Ramos (cell line): ENCODE measurements around the gene ANGPTL2.
"Not testable (repeated sequence)": the region's sequence is repeated elsewhere in the genome, so short reads cannot be mapped to it uniquely, and the experiment has no call there.

Experiments used
- in situ Hi-C: fragments of 300-500 bp; cut with MboI; formaldehyde crosslinking; loops from one replicate; pipeline ENCODE4 v1.14.3; 2022; ENCODE audit warnings: low sequenced_read_pairs; ENCODE audit not compliant: unreplicated experiment

Gene ANGPTL2, protein sequence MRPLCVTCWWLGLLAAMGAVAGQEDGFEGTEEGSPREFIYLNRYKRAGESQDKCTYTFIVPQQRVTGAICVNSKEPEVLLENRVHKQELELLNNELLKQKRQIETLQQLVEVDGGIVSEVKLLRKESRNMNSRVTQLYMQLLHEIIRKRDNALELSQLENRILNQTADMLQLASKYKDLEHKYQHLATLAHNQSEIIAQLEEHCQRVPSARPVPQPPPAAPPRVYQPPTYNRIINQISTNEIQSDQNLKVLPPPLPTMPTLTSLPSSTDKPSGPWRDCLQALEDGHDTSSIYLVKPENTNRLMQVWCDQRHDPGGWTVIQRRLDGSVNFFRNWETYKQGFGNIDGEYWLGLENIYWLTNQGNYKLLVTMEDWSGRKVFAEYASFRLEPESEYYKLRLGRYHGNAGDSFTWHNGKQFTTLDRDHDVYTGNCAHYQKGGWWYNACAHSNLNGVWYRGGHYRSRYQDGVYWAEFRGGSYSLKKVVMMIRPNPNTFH

DNA sequence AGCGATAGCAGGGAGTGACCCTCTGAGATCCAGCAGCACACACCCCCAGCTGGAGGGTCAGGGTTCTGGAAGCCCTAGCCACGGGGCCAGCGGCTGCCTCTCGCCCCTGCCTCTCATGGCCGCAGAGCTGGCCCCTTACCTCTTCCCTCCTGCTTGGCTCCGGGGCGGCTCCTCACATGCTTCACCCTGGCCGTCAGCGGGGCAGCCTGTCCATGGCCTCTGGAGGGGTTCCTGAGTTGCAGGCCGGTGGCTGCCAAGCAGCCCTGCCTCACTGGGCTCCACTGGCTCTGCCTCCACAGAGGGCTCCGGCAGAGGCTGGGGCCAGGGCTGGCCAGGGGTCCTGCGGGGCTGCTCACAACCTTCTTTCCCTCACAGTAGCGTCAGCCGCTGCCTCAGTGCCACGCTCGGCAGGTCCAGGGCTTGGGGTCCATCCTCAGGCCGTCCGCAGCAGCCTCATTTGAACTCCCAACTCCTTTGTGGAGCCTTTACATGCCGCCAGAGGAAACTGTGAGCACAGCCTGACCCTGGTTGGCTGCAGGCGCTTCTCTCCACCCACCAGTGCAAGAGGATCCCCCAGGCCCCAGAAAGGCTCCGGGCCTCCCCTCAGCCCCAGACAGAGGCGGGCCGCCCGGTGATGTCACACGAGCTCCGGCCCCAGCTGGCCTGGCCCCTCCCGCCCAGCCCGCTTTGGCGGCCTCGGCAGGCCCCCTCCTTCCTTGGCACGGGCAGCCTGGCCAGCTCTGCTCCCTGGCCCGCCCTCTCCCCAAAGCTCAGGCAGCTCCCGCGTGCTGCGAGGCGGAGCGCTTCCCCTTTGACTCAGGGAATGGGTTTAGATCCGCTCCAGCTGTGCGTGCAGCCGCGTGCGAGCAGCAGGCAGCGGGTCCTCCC, at the start of gene ANGPTL2:
Gene ANGPTL2, minus strand, starts transcription at position 460 of the 888 bp plus-strand sequence. CDS start 13,904 bp downstream, outside the sequence.
- in situ Hi-C loops: no loop called here

- in situ Hi-C loops: not testable (repeated sequence)
Measured at GRCh38 chr9:127171348-127171747, 48.9 kb upstream of the ANGPTL2 start.

DNA sequence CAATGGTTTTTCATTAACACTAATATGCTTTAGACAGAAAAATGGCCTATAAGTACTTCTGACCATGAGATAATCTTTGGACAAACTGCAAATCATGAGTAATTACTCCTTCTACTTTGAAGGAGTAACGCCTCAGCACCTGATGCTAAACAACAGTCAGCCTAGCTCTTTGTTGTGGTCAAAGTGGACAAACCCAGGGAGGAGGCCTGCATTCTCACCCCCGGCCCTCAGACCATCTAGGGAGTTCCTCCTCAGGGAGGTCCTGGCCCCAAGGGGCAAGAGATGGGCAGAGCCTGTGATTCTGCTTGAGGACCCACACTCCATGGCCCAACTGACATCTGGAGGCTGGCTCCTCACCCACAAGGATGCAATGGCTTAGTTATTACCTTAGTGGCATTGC, 48.2 kb upstream of the ANGPTL2 start:
- in situ Hi-C loops: no loop called here

GRCh38 chr9:127170103-127170502, 47.7 kb upstream of the ANGPTL2 start:
- in situ Hi-C loops: no loop called here

DNA sequence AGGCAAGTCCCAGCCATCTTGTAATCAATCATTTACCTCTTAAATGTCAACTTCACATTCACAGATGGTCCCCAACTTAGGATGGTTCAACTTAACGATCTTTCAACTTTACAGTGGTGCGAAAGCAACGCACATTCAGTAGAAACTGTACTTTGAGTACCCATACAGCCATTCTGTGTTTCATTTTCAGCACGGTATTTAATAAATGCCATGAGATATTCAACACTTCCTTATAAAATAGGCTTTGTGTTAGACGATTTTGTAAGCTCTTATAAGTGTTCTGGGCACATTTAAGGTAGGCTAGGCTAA, 47.1 kb upstream of the ANGPTL2 start:
- in situ Hi-C loops: no loop called here

GRCh38 chr9:127168756-127169574, 46.5 kb upstream of the ANGPTL2 start:
- in situ Hi-C loops: no loop called here

DNA sequence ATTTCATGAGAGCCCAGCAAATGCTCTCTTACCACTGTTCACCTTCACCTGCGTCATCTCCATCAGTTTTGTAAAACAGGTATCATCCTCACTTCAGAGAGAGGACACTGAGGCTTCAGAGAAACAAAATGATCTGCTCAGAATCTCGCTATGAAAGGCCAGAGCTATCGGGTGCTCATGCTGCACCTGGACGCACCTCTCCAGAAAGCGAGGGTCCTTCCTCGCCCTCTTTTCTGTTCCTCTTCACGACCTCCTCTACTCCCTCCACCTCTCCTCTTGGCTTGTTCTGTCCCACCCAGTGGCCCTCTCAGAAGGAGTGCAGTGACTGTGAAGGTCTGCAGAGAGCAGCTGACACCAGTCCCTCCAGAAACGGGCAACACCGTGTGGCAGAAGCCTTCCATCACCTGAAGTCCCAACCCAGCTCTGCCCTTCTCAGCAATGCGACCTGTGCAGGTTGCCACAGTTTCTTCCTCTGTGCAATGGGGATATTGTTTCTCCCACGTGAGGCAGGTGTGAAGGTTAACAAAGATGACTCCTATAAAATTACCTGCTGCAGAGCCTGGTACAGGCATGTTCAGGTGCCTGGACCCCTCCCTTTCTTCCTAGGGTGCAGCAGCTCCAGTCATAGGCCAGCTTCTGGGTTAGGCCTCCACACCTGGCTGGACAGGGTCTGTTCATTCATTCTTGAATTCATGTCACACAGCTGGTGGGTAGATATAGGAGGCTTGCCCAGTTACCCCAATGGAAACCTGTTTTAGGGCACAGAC, 45.3 kb upstream of the ANGPTL2 start:
- in situ Hi-C loops: no loop called here

GRCh38 chr9:127166651-127167524, 44.5 kb upstream of the ANGPTL2 start:
- in situ Hi-C loops: no loop called here

DNA sequence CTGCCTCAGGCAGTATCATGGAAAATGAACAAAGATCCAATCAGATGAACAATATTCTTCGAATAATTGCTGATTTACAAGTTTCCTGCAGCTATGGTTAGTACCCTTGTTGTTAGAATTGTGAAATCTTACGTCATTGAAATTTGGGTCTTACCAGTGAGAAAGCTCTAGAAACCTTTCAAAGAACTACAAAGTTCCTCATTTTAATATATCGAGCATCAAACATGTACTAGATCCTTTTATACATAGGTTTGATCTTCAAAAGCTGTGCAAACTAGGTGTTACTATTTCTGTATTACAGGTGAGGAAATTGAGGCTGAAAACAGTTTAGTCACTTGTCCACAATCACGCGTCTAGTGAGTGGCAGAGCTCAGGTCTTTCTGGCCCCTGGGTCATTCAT, 43.7 kb upstream of the ANGPTL2 start:
- in situ Hi-C loops: no loop called here

GRCh38 chr9:127165116-127165515, 42.7 kb upstream of the ANGPTL2 start:
- in situ Hi-C loops: no loop called here

- in situ Hi-C loops: no loop called here
Measured at GRCh38 chr9:127163409-127163808, 41.0 kb upstream of the ANGPTL2 start.

- in situ Hi-C loops: no loop called here
Measured at GRCh38 chr9:127162864-127163365, 40.5 kb upstream of the ANGPTL2 start.

- in situ Hi-C loops: no loop called here
Measured at GRCh38 chr9:127162046-127162863, 39.8 kb upstream of the ANGPTL2 start.

GRCh38 chr9:127161081-127161624, 38.7 kb upstream of the ANGPTL2 start:
- in situ Hi-C loops: no loop called here

- in situ Hi-C loops: no loop called here
Measured at GRCh38 chr9:127159949-127160610, 37.6 kb upstream of the ANGPTL2 start.

GRCh38 chr9:127159325-127159801, 36.9 kb upstream of the ANGPTL2 start:
- in situ Hi-C loops: no loop called here
